Measurements from ENCODE around the gene PALM.
A peak's percentile ranks its signal among the peaks of the same experiment; 100 is the strongest.

Gene PALM

GRCh38 chr19:796692-797527, 88.2 kb downstream of the PALM start, which contains the start of gene PTBP1:
TSS of gene PTBP1 (plus strand) at chr19:797452. CDS start at chr19:797498, 46 bp downstream.
- peak; percentile 100 for DNase-seq
- Histone ChIP-seq H3K9me3 (no peaks in the 10 kb centered on the region), H3K27me3 (no peaks in the 10 kb centered on the region), H3K36me3 (peaks cover 9 to 16% (median 12%) of the 10 kb centered on the region in 3 donors), H3K4me1 (peaks cover 23 to 56% (median 52%) of the 10 kb centered on the region in 4 donors), H3K4me3 (peak within 1 kb of the TSS; percentile 82 to 98), H3K27ac (peak within 1 kb of the TSS; percentile 91 to 98)
- TF ChIP-seq, protein P1, sequence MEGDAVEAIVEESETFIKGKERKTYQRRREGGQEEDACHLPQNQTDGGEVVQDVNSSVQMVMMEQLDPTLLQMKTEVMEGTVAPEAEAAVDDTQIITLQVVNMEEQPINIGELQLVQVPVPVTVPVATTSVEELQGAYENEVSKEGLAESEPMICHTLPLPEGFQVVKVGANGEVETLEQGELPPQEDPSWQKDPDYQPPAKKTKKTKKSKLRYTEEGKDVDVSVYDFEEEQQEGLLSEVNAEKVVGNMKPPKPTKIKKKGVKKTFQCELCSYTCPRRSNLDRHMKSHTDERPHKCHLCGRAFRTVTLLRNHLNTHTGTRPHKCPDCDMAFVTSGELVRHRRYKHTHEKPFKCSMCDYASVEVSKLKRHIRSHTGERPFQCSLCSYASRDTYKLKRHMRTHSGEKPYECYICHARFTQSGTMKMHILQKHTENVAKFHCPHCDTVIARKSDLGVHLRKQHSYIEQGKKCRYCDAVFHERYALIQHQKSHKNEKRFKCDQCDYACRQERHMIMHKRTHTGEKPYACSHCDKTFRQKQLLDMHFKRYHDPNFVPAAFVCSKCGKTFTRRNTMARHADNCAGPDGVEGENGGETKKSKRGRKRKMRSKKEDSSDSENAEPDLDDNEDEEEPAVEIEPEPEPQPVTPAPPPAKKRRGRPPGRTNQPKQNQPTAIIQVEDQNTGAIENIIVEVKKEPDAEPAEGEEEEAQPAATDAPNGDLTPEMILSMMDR (IDR thresholded peaks at IDR 0.05): peak in 1 of 2 experiments; percentile 3
- intact Hi-C loops (cut with DNase I; ENCODE audit: low total_unique reads): no loop called here
